ENCODE measurements around the gene SLC25A39. TPM values are rescaled to one million over a fixed set of nuclear protein-coding genes. Genes with fewer than 3 reads are reported as not detected.

The SLC25A39 gene
- total and polyA plus RNA-seq, 2 of the 4 experiments (the other 2 are of a cell fraction) = 49.1 to 99.7 TPM

DNA sequence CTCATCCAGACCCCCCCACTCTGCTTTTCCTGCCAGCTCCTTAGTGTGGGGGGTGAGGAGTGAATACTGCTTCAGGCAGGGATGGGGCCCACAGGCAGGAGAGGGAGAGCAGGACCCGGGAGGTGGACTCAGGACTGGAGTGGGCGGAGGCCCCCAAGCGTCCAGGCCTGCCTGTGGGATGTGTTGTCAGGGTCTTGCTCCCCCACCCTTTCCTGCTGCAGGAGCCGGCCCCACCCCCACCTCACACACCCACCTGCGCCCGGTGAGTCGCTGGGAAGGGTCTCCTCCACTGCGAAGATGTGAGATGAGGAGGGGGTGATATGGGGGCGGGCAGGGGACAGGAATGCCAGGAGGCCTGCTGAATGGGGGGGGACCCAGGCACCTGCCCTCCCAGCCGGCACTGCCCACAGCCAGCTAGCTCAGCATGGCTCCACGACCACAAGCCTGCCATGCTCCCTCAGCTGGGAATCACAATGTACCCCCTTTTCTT lies 37.9 kb upstream of the SLC25A39 start:
- Histone ChIP-seq H3K27me3 (ENCODE audit: control insufficient read depth, insufficient read depth, low read length) (peaks cover 16% of the 10 kb centered on the region), H4K8ac (ENCODE audit: low read depth in 2 of 2, low read length in 2 of 2) (peak overlapping the region in 1 of 2 experiments; percentile 10; a peak in 1 of 4 replicates), H3K56ac (ENCODE audit: extremely low read depth, insufficient read depth, low read length) (no peak overlapping the region), H2AK9ac (replicated peaks; ENCODE audit: low read depth, low read length, poor library complexity) (peak overlapping the region; percentile 95), H3K4me2 (ENCODE audit: low read depth, low read length) (peak overlapping the region; percentile 86), H3K9ac (ENCODE audit: low read depth, low read length) (peak overlapping the region; percentile 21; the same call in 1 of the 2 replicates), H3K36me3 (ENCODE audit: control insufficient read depth, insufficient read depth, low read length) (peaks cover 3% of the 10 kb centered on the region; the same call in 1 of the 2 replicates), H2AK5ac (ENCODE audit: low read depth, low read length) (no peak overlapping the region), H3K27ac (ENCODE audit: insufficient read depth, low read length) (no peak overlapping the region), H3K79me1 (ENCODE audit: low read depth in 1 of 2, low read length in 2 of 2) (peaks cover 4 to 28% of the 10 kb centered on the region in 2 experiments; a peak in 2 of 4 replicates), H3K4ac (ENCODE audit: low read depth, low read length) (no peak overlapping the region), H3K4me1 (ENCODE audit: control insufficient read depth, insufficient read depth, low read length) (peaks cover 15% of the 10 kb centered on the region), H2BK15ac (ENCODE audit: low read depth, low read length) (no peak overlapping the region), H2AFZ (replicated peaks; ENCODE audit: low read length, poor library complexity) (peak overlapping the region; percentile 93), H2BK20ac (ENCODE audit: low read depth, low read length) (no peak overlapping the region), H3K9me1 (ENCODE audit: insufficient read depth, low read length) (peaks cover 8% of the 10 kb centered on the region; the same call in 1 of the 2 replicates), H3K23ac (ENCODE audit: low read depth, low read length) (no peak overlapping the region), H3K14ac (replicated peaks; ENCODE audit: low read depth, low read length) (no peak overlapping the region), H4K20me1 (ENCODE audit: insufficient read depth, low read length) (peaks cover 11% of the 10 kb centered on the region), H3K4me3 (ENCODE audit: insufficient read depth, low read depth, low read length) (peak overlapping the region; percentile 88), H4K5ac (ENCODE audit: low read depth, low read length) (no peak overlapping the region), H2BK5ac (ENCODE audit: low read depth, low read length, poor library complexity, severe bottlenecking) (no peak overlapping the region), H3K18ac (ENCODE audit: low read depth, low read length) (no peak overlapping the region), H3K9me3 (ENCODE audit: control insufficient read depth, insufficient read depth, low read length) (no peaks in the 10 kb centered on the region), H4K91ac (ENCODE audit: insufficient read depth, low read depth, low read length) (no peak overlapping the region), H2BK120ac (ENCODE audit: low read depth, low read length) (no peak overlapping the region)
- no TSS peak for BruUV-seq (replicated peaks)
- ChIA-PET POLR2A (ENCODE audit: unreplicated experiment) (no interaction called here), CTCF (interaction anchor here (1.0 to 1.7 kb wide), 3 partner anchors 12 to 159 kb away, joined by 3 to 6 read pairs (median 5); no protein-coding TSS in a partner anchor)
- TF ChIP-seq USF2 (IDR thresholded peaks at IDR 0.05; ENCODE audit: low read depth, low read length) = no peak
- TF ChIP-seq, protein P1, sequence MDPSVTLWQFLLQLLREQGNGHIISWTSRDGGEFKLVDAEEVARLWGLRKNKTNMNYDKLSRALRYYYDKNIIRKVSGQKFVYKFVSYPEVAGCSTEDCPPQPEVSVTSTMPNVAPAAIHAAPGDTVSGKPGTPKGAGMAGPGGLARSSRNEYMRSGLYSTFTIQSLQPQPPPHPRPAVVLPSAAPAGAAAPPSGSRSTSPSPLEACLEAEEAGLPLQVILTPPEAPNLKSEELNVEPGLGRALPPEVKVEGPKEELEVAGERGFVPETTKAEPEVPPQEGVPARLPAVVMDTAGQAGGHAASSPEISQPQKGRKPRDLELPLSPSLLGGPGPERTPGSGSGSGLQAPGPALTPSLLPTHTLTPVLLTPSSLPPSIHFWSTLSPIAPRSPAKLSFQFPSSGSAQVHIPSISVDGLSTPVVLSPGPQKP (IDR thresholded peaks at IDR 0.05; ENCODE audit: borderline replicate concordance, low read depth, low read length) = no peak
- no peak for TF ChIP-seq MAFK (IDR thresholded peaks at IDR 0.05; ENCODE audit: low read depth, low read length)
- TF ChIP-seq RAD21 (IDR thresholded peaks at IDR 0.05; ENCODE audit: low read length) = no peak
- TF ChIP-seq RCOR1 (IDR thresholded peaks at IDR 0.05; ENCODE audit: insufficient replicate concordance, low read length) = no peak
- TF ChIP-seq POLR2A (IDR thresholded peaks at IDR 0.05; ENCODE audit: low read depth, low read length) = no peak
- no peak for TF ChIP-seq BHLHE40 (IDR thresholded peaks at IDR 0.05; ENCODE audit: low read depth, low read length)
- TF ChIP-seq MXI1 (IDR thresholded peaks at IDR 0.05; ENCODE audit: borderline replicate concordance, low read depth, low read length) = no peak
- TF ChIP-seq RFX5 (IDR thresholded peaks at IDR 0.05; ENCODE audit: low read depth, low read length) = no peak
- no peak for TF ChIP-seq SMC3 (IDR thresholded peaks at IDR 0.05; ENCODE audit: low read depth, low read length)
- no peak for TF ChIP-seq CHD1 (IDR thresholded peaks at IDR 0.05; ENCODE audit: low read depth, low read length)
- TF ChIP-seq, protein P2, sequence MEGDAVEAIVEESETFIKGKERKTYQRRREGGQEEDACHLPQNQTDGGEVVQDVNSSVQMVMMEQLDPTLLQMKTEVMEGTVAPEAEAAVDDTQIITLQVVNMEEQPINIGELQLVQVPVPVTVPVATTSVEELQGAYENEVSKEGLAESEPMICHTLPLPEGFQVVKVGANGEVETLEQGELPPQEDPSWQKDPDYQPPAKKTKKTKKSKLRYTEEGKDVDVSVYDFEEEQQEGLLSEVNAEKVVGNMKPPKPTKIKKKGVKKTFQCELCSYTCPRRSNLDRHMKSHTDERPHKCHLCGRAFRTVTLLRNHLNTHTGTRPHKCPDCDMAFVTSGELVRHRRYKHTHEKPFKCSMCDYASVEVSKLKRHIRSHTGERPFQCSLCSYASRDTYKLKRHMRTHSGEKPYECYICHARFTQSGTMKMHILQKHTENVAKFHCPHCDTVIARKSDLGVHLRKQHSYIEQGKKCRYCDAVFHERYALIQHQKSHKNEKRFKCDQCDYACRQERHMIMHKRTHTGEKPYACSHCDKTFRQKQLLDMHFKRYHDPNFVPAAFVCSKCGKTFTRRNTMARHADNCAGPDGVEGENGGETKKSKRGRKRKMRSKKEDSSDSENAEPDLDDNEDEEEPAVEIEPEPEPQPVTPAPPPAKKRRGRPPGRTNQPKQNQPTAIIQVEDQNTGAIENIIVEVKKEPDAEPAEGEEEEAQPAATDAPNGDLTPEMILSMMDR (conservative IDR thresholded peaks at IDR 0.05; ENCODE audit: low read depth, low read length) = no peak
- no peak for TF ChIP-seq CEBPB (IDR thresholded peaks at IDR 0.05; ENCODE audit: low read depth, low read length)
- no peak for TF ChIP-seq MAZ (IDR thresholded peaks at IDR 0.05; ENCODE audit: borderline replicate concordance, low read depth, low read length)
- no peak for TF ChIP-seq NFE2L2 (IDR thresholded peaks at IDR 0.05; ENCODE audit: low read depth, low read length)
- TF ChIP-seq FOS (IDR thresholded peaks at IDR 0.05; ENCODE audit: low read depth, low read length) = no peak
- no peak for DNase-seq
- dilution Hi-C loops (cut with HindIII; ENCODE audit: low sequenced_read_pairs, unreplicated experiment) = no loop called here
- WGBS, 2 experiments (ENCODE audit: extremely low coverage in 2 of 2, insufficient read length in 1 of 2) = 0% methylated on average over 2 of the region's 11 CpGs; no CpG with 5 or more reads in 1 of the 2 experiments
- intact Hi-C loops (cut with micrococcal nuclease) = no loop called here
- peak; percentile 13 for ATAC-seq (ENCODE audit: low read depth)
- in situ Hi-C loops (cut with MboI; ENCODE audit: low sequenced_read_pairs) = no loop called here

All from IMR-90 (cell line).